Effector CD8-positive, alpha-beta T cell (primary cell): ENCODE measurements around the gene NTN1.
"Not testable (repeated sequence)": the region's sequence is repeated elsewhere in the genome, so short reads cannot be mapped to it uniquely, and the experiment has no call there.

Source experiments
- DNase-seq: peaks from one replicate; lab custom pipeline; 2025; lab: John Stamatoyannopoulos, UW

NTN1 gene

GRCh38 chr17:9086577-9086976, 65.3 kb downstream of the NTN1 start:
- DNase-seq: no peak

- no peak for DNase-seq
Observed at GRCh38 chr17:9087921-9088320, 66.6 kb downstream of the NTN1 start.

GRCh38 chr17:9090641-9091096, 69.4 kb downstream of the NTN1 start:
- DNase-seq: no peak

- DNase-seq: no peak
Observed at GRCh38 chr17:9094193-9094592, 72.9 kb downstream of the NTN1 start.

- DNase-seq: no peak
Observed at GRCh38 chr17:9095390-9095789, 74.1 kb downstream of the NTN1 start.

- DNase-seq: no peak
Observed at GRCh38 chr17:9098242-9098825, 77.0 kb downstream of the NTN1 start.

GRCh38 chr17:9101356-9101755, 80.0 kb downstream of the NTN1 start:
- DNase-seq: no peak

GRCh38 chr17:9103193-9103592, 81.9 kb downstream of the NTN1 start:
- DNase-seq: not testable (repeated sequence)

GRCh38 chr17:9104370-9105041, 83.2 kb downstream of the NTN1 start:
- DNase-seq: no peak

- no peak for DNase-seq
Observed at GRCh38 chr17:9105068-9105868, 84.0 kb downstream of the NTN1 start.

- not testable (repeated sequence) for DNase-seq
Observed at GRCh38 chr17:9106278-9106677, 85.0 kb downstream of the NTN1 start.

GRCh38 chr17:9107527-9107926, 86.2 kb downstream of the NTN1 start:
- DNase-seq: no peak

- no peak for DNase-seq
Observed at GRCh38 chr17:9108146-9108545, 86.8 kb downstream of the NTN1 start.

- no peak for DNase-seq
Observed at GRCh38 chr17:9109933-9110332, 88.6 kb downstream of the NTN1 start.

- no peak for DNase-seq
Observed at GRCh38 chr17:9110501-9110900, 89.2 kb downstream of the NTN1 start.

- DNase-seq: no peak
Observed at GRCh38 chr17:9115214-9116191, 94.2 kb downstream of the NTN1 start.

GRCh38 chr17:9116311-9116835, 95.1 kb downstream of the NTN1 start:
- no peak for DNase-seq

- DNase-seq: no peak
Observed at GRCh38 chr17:9116861-9117568, 95.7 kb downstream of the NTN1 start.

GRCh38 chr17:9120471-9120870, 99.2 kb downstream of the NTN1 start:
- DNase-seq: no peak

- DNase-seq: no peak
Observed at GRCh38 chr17:9121186-9121820, 100.0 kb downstream of the NTN1 start.
